ENCODE results near the gene CCDC43. TPM values are rescaled to one million over a fixed set of nuclear protein-coding genes. Genes with fewer than 3 reads are reported as not detected.
A peak's percentile ranks its signal among the peaks of the same experiment; 100 is the strongest.

Gene CCDC43
- total and polyA plus RNA-seq, 2 of the 13 experiments (the other 11 are each of a cell fraction or from before 2014, with no cell fraction given): 17.5 to 94.8 TPM

DNA sequence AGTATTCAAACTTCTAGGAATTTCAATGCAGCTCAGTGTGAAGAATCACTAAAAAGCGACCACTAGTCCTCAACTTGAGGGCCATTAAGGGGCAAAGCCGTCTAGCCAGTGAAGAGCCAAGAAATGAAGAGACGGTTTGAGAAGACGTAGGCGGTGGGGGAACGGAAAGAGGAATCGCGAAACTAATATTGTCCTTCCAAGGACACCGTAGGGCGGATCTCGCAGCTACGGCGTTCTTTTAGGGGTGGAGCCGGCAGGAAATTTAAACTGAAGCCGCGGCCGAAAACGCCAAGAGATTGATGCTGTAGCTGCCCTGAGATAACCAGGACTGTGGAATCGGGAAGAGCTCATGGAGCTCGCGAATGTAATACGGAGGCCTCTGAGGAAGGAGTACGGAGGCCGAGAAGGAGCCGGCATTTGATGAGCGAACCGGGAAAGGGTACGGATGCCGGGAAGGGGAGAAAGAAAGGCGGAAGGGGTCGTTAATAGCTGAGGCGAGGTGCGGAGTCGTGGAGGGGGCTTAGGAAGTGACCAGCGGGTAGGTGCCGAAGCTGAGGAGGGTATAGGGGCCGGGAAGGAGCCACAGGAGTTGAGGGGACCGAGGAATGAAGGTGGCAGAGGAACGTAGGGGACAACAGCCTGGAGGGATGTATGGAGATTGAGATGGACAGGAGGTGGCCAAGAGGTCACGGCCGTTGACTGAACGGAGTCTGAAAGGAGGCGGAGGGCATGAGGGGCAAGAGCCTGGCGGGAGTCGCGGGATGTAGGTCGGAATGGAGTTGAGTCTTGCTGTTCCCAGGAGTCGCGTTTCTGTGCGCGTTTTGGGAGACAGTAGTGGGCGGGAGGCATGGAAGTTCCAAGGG lies 19.1 kb upstream of the CCDC43 start, which contains the start of gene DBF4B:
TSS of gene DBF4B (plus strand) at position 265 of the 863 bp plus-strand sequence. CDS start at position 421, 156 bp downstream.
- intact Hi-C loops (cut with micrococcal nuclease; ENCODE audit: unreplicated experiment): no loop called here
- Histone ChIP-seq H3K4me3 (replicated peaks in 1 of 3; ENCODE audit: insufficient read depth in 1 of 3, low read depth in 2 of 3, low read length in 3 of 3) (peak within 1 kb of the TSS; percentile 76 to 98 (median 85)), H3K4me2 (ENCODE audit: low read depth, low read length) (peak within 1 kb of the TSS; percentile 84), H4K20me1 (ENCODE audit: insufficient read depth, low read length) (no peaks in the 10 kb centered on the region), H3K36me3 (replicated peaks in 1 of 2; ENCODE audit: control insufficient read depth in 1 of 2, insufficient read depth in 2 of 2, low read length in 2 of 2) (0 out of 5 replicates have a peak, but pooled peaks cover 0 to 3% of the 10 kb centered on the region in 2 experiments), H3K27me3 (ENCODE audit: control insufficient read depth in 1 of 2, insufficient read depth in 2 of 2, low read length in 2 of 2) (no peaks in the 10 kb centered on the region; a peak in 1 of 5 replicates), H3K4me1 (ENCODE audit: insufficient read depth, low read length) (peaks cover 24% of the 10 kb centered on the region), H3K9me3 (ENCODE audit: low read length) (no peaks in the 10 kb centered on the region), H3K79me2 (ENCODE audit: insufficient read depth, low read length) (peaks cover 10% of the 10 kb centered on the region), H3K9ac (ENCODE audit: insufficient read depth, low read depth, low read length) (peak within 1 kb of the TSS; percentile 81), H3K27ac (ENCODE audit: extremely low read length, insufficient read depth, low read length) (peak within 1 kb of the TSS; percentile 73), H2AFZ (ENCODE audit: low read length) (peak within 1 kb of the TSS; percentile 49)
- ATAC-seq: peak; percentile 85
- BruUV-seq (replicated peaks): no TSS peak
- peak; percentile 81 for DNase-seq (ENCODE audit: low spot score)
- FAIRE-seq: peak; percentile 89
- CTCF ChIA-PET (ENCODE audit: low intra/inter-chr PET ratio, low total read pairs): no interaction called here
- in situ Hi-C loops (cut with HindIII; ENCODE audit: extremely low pct_ligation_motif_present, low pct_unique_long_range_greater_than_20kb): no loop called here
- WGBS (ENCODE audit: low lambda C conversion rate): under 1% methylated on average over 47 of the region's 52 CpGs
- POLR2A ChIA-PET: interaction anchor here (0.7 to 2.3 kb wide), 8 partner anchors 10 to 205 kb away, joined by 3 to 10 read pairs (median 3); partner anchors contain the start of genes CCDC43 and GPATCH8
- no peak for TF ChIP-seq RBAK (CRISPR knock-in tag; IDR thresholded peaks at IDR 0.05)
- no peak for TF ChIP-seq SNRNP70 (IDR thresholded peaks at IDR 0.05; ENCODE audit: low read depth, low read length)
- TF ChIP-seq, protein P1, sequence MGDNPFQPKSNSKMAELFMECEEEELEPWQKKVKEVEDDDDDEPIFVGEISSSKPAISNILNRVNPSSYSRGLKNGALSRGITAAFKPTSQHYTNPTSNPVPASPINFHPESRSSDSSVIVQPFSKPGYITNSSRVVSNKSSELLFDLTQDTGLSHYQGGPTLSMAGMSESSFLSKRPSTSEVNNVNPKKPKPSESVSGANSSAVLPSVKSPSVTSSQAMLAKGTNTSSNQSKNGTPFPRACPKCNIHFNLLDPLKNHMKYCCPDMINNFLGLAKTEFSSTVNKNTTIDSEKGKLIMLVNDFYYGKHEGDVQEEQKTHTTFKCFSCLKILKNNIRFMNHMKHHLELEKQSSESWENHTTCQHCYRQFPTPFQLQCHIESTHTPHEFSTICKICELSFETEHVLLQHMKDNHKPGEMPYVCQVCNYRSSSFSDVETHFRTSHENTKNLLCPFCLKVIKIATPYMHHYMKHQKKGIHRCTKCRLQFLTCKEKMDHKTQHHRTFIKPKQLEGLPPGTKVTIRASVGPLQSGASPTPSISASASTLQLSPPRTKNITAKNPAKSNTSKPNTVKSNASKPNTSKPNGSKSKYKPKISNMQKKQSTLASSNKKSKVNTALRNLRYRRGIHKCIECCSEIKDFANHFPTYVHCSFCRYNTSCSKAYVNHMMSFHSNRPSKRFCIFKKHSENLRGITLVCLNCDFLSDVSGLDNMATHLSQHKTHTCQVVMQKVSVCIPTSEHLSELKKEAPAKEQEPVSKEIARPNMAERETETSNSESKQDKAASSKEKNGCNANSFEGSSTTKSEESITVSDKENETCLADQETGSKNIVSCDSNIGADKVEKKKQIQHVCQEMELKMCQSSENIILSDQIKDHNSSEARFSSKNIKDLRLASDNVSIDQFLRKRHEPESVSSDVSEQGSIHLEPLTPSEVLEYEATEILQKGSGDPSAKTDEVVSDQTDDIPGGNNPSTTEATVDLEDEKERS (CRISPR knock-in tag; IDR thresholded peaks at IDR 0.05): peak; percentile 18; the same call in 1 of the 2 replicates
- TF ChIP-seq ZFP62 (CRISPR knock-in tag; IDR thresholded peaks at IDR 0.05): no peak
- TF ChIP-seq ZNF614 (CRISPR knock-in tag; IDR thresholded peaks at IDR 0.05; ENCODE audit: borderline replicate concordance): peak; percentile 90; the same call in 1 of the 2 replicates
- TF ChIP-seq, protein P2, sequence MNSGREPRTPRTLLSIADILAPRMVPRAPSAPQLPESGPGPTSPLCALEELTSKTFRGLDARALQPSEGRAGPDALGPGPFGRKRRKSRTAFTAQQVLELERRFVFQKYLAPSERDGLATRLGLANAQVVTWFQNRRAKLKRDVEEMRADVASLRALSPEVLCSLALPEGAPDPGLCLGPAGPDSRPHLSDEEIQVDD (CRISPR knock-in tag; IDR thresholded peaks at IDR 0.05; ENCODE audit: borderline replicate concordance): no peak
- 0 out of 2 replicates have a peak, but pooled peaks have one; percentile 55 for TF ChIP-seq NCOA2 (CRISPR knock-in tag; IDR thresholded peaks at IDR 0.05)
- TF ChIP-seq, protein P3, sequence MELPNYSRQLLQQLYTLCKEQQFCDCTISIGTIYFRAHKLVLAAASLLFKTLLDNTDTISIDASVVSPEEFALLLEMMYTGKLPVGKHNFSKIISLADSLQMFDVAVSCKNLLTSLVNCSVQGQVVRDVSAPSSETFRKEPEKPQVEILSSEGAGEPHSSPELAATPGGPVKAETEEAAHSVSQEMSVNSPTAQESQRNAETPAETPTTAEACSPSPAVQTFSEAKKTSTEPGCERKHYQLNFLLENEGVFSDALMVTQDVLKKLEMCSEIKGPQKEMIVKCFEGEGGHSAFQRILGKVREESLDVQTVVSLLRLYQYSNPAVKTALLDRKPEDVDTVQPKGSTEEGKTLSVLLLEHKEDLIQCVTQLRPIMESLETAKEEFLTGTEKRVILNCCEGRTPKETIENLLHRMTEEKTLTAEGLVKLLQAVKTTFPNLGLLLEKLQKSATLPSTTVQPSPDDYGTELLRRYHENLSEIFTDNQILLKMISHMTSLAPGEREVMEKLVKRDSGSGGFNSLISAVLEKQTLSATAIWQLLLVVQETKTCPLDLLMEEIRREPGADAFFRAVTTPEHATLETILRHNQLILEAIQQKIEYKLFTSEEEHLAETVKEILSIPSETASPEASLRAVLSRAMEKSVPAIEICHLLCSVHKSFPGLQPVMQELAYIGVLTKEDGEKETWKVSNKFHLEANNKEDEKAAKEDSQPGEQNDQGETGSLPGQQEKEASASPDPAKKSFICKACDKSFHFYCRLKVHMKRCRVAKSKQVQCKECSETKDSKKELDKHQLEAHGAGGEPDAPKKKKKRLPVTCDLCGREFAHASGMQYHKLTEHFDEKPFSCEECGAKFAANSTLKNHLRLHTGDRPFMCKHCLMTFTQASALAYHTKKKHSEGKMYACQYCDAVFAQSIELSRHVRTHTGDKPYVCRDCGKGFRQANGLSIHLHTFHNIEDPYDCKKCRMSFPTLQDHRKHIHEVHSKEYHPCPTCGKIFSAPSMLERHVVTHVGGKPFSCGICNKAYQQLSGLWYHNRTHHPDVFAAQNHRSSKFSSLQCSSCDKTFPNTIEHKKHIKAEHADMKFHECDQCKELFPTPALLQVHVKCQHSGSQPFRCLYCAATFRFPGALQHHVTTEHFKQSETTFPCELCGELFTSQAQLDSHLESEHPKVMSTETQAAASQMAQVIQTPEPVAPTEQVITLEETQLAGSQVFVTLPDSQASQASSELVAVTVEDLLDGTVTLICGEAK (IDR thresholded peaks at IDR 0.05): no peak
- TF ChIP-seq, protein P3 (CRISPR knock-in tag; IDR thresholded peaks at IDR 0.05): peak; percentile 42; the same call in 1 of the 2 replicates
